ENCODE measurements around the gene LY6G6D.

The LY6G6D gene

GRCh38 chr6:31721351-31722020 is 6.3 kb downstream of the LY6G6D start, which contains the start of gene LY6G6C:
Gene LY6G6C, minus strand, starts transcription at chr6:31721746. Its CDS starts 67 bp downstream, at chr6:31721679.
- DNase-seq: no peak

- DNase-seq: peak; percentile 4
These were observed 7.0 kb downstream of the LY6G6D start for GRCh38 chr6:31722173-31722572.

- DNase-seq: no peak
These were observed 8.3 kb downstream of the LY6G6D start, which contains the start of gene MPIG6B for GRCh38 chr6:31723245-31723979. Gene MPIG6B, plus strand, starts transcription at chr6:31723373. Its CDS starts 11 bp downstream, at chr6:31723384.

- no peak for DNase-seq
These were observed 9.0 kb downstream of the LY6G6D start for GRCh38 chr6:31723980-31724691.

- DNase-seq: no peak
These were observed 10.6 kb downstream of the LY6G6D start for GRCh38 chr6:31725502-31726350.

DNA sequence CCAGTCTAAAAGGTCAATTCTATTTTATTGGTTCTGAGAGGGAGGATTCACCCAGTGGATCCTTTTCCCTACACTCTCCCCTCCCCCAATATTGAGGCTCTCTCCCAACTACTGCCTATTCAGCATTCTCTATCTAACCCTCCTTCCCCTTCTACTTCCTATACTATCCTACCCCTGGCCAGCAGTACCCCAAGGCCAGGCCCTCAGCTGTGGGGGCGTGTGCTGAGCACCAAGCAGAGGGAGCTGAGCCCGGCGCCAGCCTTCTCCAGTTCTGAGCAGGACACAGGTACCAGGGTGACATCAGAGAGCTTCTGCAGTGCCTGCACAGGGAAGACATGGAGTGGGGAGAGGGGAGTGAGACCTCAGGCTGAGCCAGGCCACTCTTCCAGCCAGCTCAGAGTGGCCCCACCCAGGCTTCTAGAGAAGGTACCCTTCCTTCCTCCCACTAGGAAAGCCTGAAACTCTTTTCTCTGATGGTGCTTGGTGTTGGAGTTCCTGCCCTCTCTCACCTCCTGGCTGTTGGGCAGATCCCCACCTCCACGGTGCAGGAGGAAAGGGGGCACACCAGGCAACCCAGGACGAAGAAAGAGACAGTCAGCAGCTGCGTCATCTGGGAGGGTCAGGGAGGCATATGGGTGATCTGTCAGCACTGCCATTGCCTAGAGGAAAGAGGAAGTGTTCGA is 12.0 kb downstream of the LY6G6D start:
- DNase-seq: no peak

DNA sequence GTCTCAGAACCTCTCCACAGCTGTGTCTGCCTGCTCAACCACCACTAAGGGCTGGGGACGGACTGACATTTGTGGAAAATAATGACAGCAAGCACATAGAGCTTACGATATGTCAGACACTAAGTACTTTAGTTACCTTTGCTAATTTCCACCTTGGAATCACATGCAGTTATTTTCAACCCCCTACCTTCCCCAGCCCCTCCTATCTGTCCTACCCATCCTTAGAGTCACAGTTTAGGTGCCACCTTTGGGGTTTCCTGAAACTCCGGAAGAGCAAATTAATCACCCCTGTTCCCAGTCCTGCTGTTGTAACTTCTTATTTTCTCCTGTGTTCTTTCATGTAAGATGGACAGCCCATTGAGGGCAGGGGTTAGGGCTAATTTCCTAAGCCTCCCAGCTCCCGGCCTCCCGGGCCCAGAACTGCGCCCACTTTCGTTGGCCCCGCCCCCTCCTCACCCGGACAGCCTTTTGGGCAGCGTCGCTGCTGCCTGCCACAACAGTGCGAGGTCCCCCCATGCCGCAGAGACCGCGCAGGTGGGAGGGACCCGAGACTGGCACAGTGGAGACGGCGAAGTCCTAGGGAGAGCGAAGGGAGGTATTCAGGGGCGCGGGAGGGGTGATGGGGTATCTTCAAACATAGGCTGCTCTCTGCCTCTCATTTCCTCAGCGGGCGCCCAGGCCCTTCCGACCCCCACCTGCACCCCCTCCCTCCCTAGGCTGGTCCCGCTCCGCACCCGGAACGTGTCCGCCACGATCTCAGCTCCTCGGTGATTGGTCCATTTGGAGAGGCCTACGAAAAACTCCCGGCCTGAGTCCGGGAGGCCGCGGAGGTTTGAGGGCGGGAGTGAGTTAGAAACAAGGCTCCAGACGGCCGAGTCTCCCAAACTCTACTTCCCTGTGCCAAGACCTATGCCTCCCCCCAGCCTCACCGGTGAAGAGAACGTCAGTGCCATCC is 12.8 kb downstream of the LY6G6D start:
- no peak for DNase-seq

DNA sequence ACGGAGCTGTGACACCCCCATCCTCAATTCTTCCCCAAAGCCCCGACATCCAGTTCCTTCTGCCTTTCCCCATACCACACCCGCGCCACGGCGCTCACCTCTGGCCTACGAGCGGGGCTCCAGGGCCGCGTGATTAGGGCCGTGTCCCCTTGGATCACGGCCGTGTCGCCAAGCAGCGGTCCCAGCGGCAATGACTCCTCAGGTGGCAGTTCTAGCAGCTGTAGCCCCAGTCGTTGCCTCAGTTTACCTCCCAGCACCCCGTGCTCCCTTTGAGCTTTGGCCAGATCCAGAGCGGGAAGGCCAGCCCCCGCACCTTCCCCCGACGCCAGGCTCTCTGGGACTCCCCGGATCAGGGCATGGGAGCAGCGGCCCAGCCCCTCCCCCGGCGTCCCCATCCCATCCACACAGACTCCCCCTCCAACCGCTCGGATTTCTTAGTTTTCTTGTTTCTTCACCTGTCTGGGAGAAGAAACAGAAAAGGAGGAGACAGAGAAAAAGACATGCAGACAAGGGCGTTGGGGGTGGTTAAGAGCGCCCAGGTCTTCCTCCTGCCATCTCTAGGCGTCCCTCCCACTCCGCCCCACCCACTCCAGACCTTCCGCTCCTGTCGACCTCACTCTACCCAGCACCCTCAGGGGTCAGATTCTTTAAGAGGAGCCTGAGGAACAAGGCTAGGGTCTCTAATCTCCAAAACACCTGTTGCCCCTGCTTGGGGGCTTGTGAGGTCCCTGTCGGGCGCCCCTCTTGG is 13.8 kb downstream of the LY6G6D start, which contains the start of gene DDAH2:
Gene DDAH2, minus strand, starts transcription at position 533 of the 748 bp plus-strand sequence. Its CDS starts 138 bp downstream, at position 395.
- no peak for DNase-seq

GRCh38 chr6:31729515-31729978 is 14.4 kb downstream of the LY6G6D start:
- DNase-seq: peak; percentile 78

GRCh38 chr6:31729979-31730630 is 15.0 kb downstream of the LY6G6D start:
- DNase-seq: peak; percentile 51

DNA sequence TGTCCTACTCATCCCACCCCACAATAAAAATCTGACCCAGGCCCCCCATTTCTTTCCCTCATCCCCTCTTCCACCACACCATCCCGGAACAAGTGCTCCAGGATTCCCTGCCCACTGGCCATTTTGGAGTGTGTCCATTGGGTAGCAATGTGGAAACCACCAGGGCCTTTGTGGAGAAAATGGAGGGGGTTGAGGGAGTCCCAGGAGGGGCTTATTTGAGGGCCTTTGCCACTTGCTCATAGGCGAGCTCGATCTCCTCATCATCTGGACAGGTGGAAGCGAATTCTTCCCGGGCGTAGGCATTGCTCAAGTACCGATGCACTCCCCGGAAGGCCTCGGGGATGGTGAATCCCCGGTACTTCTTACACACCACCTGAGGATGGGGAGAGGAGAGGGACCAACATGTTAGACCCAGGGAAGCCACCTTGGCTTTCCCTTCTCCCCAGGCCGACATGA is 15.5 kb downstream of the LY6G6D start:
- no peak for DNase-seq

DNA sequence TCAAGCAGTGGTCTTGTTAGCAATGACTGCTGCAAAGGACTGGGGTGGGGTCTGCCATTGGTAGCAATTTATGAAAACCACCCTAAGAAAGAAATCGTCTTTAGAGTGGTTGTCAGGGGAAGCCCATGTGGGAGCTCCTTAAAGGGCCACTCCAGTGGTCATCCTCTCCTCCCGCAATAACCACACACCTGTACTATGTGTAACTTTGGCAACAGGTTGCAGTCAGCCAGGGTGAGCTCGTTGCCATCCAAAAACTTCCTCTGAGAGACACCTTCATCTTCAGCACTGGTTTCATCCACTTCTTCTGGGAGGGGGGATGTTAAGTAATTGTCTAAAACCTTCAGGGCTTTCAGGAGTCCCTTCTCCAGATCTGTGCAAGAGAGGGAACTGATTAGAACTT is 16.9 kb downstream of the LY6G6D start:
- no peak for DNase-seq

DNA sequence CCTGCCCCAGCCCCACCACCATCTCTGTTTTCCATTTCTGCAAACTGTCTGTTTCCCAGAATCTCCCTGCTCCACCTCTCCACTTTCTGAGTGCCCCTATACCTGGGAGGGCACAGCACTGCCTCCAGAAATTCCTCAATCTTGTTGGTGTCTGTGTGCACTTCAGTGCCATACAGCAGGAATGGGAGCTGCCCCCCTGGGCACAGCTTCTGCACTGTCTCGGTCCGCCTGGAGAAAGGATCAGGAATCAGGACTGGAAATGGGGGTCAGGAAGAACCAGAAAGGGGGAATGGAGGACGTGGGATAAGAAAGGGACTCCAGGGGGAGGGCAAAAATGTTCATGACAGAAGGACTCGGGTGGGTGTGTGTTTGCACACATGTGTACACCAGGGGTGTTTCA is 18.6 kb downstream of the LY6G6D start:
- DNase-seq: no peak

- DNase-seq: no peak
These were observed 19.2 kb downstream of the LY6G6D start for GRCh38 chr6:31734247-31734820.

GRCh38 chr6:31734821-31735406 is 19.8 kb downstream of the LY6G6D start:
- peak; percentile 18 for DNase-seq

DNA sequence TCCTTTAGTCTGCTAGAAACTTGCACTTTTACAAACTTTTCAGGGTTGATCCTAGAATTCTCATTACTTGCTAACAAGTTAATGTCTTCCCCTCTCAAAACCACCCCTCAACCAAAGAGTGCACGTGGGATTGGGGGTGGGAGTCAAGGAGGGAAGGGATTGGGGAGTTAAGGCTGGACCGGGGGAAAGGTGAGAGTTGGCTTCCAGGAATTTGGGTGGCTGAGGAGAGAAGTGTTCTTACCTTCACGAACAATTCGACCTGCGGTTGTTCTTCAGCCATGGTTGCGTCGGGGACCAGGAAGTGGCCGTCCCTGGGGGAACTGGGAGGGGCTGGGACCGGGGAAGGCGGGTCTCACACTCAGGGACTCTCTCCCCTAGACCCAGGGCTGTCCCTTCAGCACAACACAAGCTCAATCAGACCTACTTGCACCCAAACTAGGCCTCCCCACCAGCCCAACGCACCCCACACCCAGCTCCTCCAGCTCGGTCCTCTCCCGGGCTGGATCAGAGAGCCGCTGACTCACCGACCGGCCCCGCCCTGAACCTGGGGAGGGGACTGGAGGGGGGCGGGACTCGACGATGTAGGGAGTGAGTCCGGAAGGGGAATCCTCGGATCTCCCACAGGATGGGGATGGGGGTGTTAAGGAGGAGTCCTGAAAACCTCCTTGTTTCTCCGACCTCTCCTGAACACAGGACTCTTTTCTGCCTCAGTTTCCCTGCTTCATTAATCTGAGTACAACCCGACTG is 21.0 kb downstream of the LY6G6D start, which contains the start of gene CLIC1:
Gene CLIC1, minus strand, starts transcription at position 510 of the 747 bp plus-strand sequence. Its CDS starts 230 bp downstream, at position 280.
- DNase-seq: peak; percentile 76

DNA sequence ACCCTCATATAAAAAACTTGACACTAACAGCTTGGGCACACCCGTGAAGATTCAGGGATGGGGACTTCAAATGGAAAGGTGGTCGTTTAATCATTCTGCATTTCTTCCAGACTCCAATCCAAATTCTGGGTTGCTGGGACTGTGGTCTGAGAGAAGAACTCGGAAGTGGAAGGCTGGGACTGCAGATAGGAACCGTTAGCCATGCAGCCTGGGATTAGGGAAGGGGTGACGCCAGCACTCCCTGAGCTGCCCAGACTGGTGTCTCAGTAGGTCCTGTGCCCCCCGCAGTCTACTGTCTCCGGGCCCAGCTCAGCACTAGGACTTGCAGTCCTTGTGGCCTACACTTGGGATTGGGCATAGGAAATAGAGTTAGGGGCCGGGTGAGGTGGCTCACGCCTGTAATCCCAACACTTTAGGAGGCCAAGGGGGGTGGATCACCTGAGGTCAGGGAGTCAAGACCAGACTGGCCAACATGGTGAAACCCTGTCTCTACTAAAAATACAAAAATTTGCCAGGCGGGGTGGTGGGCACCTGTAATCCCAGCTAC is 21.7 kb downstream of the LY6G6D start:
- DNase-seq: no peak
